SK-N-SH treated with all-trans-retinoic acid at 6 μM for 48 hours (cell line): ENCODE data around the gene ALPG.

Source experiments
- ARNTL ChIP-seq: fragments of 450-650 bp; formaldehyde crosslinking; IDR thresholded peaks from 2 replicates; pipeline ENCODE4 v1.5.0; 2020; ENCODE audit warnings: low read depth, mild to moderate bottlenecking, moderate library complexity, borderline replicate concordance
- BACH2 ChIP-seq: fragments of 250-450 bp; sonication (Bioruptor Pico); IDR thresholded peaks from 2 replicates; pipeline ENCODE4 v1.9.0; 2021; ENCODE audit warnings: mild to moderate bottlenecking, borderline replicate concordance
- GLIS3 ChIP-seq: fragments of 250-450 bp; sonication (Bioruptor Pico); IDR thresholded peaks from 2 replicates; pipeline ENCODE4 v1.5.0; 2020; ENCODE audit warnings: mild to moderate bottlenecking, moderate library complexity
- PATZ1 ChIP-seq: fragments of 250-450 bp; sonication (Bioruptor Pico); IDR thresholded peaks from 2 replicates; pipeline ENCODE4 v1.8.0; 2020; ENCODE audit warnings: mild to moderate bottlenecking, moderate library complexity, borderline replicate concordance
- POU6F1 ChIP-seq: fragments of 250-450 bp; sonication (Bioruptor Pico); IDR thresholded peaks from 2 replicates; pipeline ENCODE4 v1.8.0; 2021; ENCODE audit warnings: low read depth, mild to moderate bottlenecking, moderate library complexity, borderline replicate concordance
- SNAI2 ChIP-seq: fragments of 250-450 bp; sonication (Bioruptor Pico); IDR thresholded peaks from 2 replicates; pipeline ENCODE4 v1.5.0; 2020; ENCODE audit warnings: mild to moderate bottlenecking, moderate library complexity
- ZFP3 ChIP-seq: fragments of 250-450 bp; sonication (Bioruptor Pico); IDR thresholded peaks from 2 replicates; pipeline ENCODE4 v1.5.0; 2020; ENCODE audit warnings: mild to moderate bottlenecking, moderate library complexity
- ZNF565 ChIP-seq: fragments of 450-650 bp; formaldehyde crosslinking; conservative IDR thresholded peaks from 2 replicates; pipeline ENCODE4 v1.5.0; 2020; ENCODE audit warnings: low read depth, mild to moderate bottlenecking, moderate library complexity

- TF ChIP-seq ZFP3 (CRISPR knock-in tag): no peak
- no peak for TF ChIP-seq ARNTL (CRISPR knock-in tag)
- TF ChIP-seq SNAI2: no peak
- TF ChIP-seq PATZ1 (CRISPR knock-in tag): no peak
- no peak for TF ChIP-seq GLIS3 (CRISPR knock-in tag)
- no peak for TF ChIP-seq BACH2 (CRISPR knock-in tag)
- TF ChIP-seq ZNF565 (CRISPR knock-in tag): no peak
- no peak for TF ChIP-seq POU6F1 (CRISPR knock-in tag)
These were observed 41.7 kb downstream of the ALPG start for GRCh38 chr2:232448304-232448690.
